ENCODE results near the gene LPIN1.

Gene LPIN1

GRCh38 chr2:11777886-11778415 lies 31.5 kb downstream of the LPIN1 start:
- no peak for DNase-seq (ENCODE audit: low spot score)
- in situ Hi-C loops (cut with MboI; ENCODE audit: low sequenced_read_pairs, unreplicated experiment): no loop called here
- TF ChIP-seq CTCF (IDR thresholded peaks at IDR 0.05; ENCODE audit: borderline replicate concordance, control extremely low read depth, extremely low read depth, insufficient read depth, missing control alignments): no peak

GRCh38 chr2:11778416-11778815 lies 32.0 kb downstream of the LPIN1 start:
- no peak for TF ChIP-seq CTCF (IDR thresholded peaks at IDR 0.05; ENCODE audit: borderline replicate concordance, control extremely low read depth, extremely low read depth, insufficient read depth, missing control alignments)
- in situ Hi-C loops (cut with MboI; ENCODE audit: low sequenced_read_pairs, unreplicated experiment): no loop called here
- DNase-seq (ENCODE audit: low spot score): no peak

GRCh38 chr2:11778923-11779757 lies 32.7 kb downstream of the LPIN1 start:
- in situ Hi-C loops (cut with MboI; ENCODE audit: low sequenced_read_pairs, unreplicated experiment): no loop called here
- peak; percentile 88 for DNase-seq (ENCODE audit: low spot score)
- TF ChIP-seq CTCF (IDR thresholded peaks at IDR 0.05; ENCODE audit: borderline replicate concordance, control extremely low read depth, extremely low read depth, insufficient read depth, missing control alignments): peak; percentile 82

- in situ Hi-C loops (cut with MboI; ENCODE audit: low sequenced_read_pairs, unreplicated experiment): loop anchor here (10.0 kb wide), 1 partner anchor 97 kb away; no protein-coding TSS in a partner anchor
- DNase-seq (ENCODE audit: low spot score): no peak
- TF ChIP-seq CTCF (IDR thresholded peaks at IDR 0.05; ENCODE audit: borderline replicate concordance, control extremely low read depth, extremely low read depth, insufficient read depth, missing control alignments): no peak
These were observed 35.2 kb downstream of the LPIN1 start for GRCh38 chr2:11781602-11782001.

- no peak for DNase-seq (ENCODE audit: low spot score)
- TF ChIP-seq CTCF (IDR thresholded peaks at IDR 0.05; ENCODE audit: borderline replicate concordance, control extremely low read depth, extremely low read depth, insufficient read depth, missing control alignments): no peak
- in situ Hi-C loops (cut with MboI; ENCODE audit: low sequenced_read_pairs, unreplicated experiment): loop anchor here (10.0 kb wide), 1 partner anchor 99 kb away; no protein-coding TSS in a partner anchor
These were observed 37.8 kb downstream of the LPIN1 start for GRCh38 chr2:11784280-11784679.

GRCh38 chr2:11784747-11785610 lies 38.5 kb downstream of the LPIN1 start:
- TF ChIP-seq CTCF (IDR thresholded peaks at IDR 0.05; ENCODE audit: borderline replicate concordance, control extremely low read depth, extremely low read depth, insufficient read depth, missing control alignments): peak; percentile 91

More at GRCh38 chr2:11784747-11785610, 38.5 kb downstream of the LPIN1 start:
- DNase-seq (ENCODE audit: low spot score): peak; percentile 84
- in situ Hi-C loops (cut with MboI; ENCODE audit: low sequenced_read_pairs, unreplicated experiment): loop anchor here (10.0 kb wide), 1 partner anchor 100 kb away; no protein-coding TSS in a partner anchor
